ENCODE measurements around the gene RANBP17.
"Not testable (repeated sequence)": the region's sequence is repeated elsewhere in the genome, so short reads cannot be mapped to it uniquely, and the experiment has no call there.

The RANBP17 gene

GRCh38 chr5:170865622-170866021 lies 3.8 kb downstream of the RANBP17 start:
- no peak for DNase-seq (ENCODE audit: low read depth in 1 of 2, low spot score in 1 of 2)

GRCh38 chr5:170867825-170868224 lies 6.0 kb downstream of the RANBP17 start:
- no peak for DNase-seq (ENCODE audit: low read depth in 1 of 2, low spot score in 1 of 2)

GRCh38 chr5:170870390-170870789 lies 8.6 kb downstream of the RANBP17 start:
- not testable (repeated sequence) for DNase-seq (ENCODE audit: low read depth in 1 of 2, low spot score in 1 of 2)

DNA sequence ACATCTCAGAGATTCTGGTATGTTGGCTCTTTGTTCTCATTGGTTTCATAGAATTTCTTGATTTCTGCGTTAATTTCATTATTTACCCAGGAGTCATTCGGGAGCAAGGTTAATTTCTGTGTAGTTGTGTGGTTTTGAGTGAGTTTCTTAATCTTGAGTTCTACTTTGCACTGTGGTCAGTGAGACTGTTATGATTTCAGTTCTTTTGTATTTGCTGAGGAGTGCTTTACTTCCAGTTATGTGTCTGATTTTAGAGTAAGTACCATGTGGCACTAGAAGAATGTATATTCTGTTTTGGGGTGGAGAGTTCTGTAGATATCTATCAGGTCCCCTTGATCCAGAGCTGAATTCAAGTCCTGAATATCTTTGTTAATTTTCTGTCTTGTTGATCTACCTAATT lies 12.2 kb downstream of the RANBP17 start:
- no peak for DNase-seq (ENCODE audit: low read depth in 1 of 2, low spot score in 1 of 2)

- DNase-seq (ENCODE audit: low read depth in 1 of 2, low spot score in 1 of 2): no peak
Measured at GRCh38 chr5:170875811-170876210, 14.0 kb downstream of the RANBP17 start.

DNA sequence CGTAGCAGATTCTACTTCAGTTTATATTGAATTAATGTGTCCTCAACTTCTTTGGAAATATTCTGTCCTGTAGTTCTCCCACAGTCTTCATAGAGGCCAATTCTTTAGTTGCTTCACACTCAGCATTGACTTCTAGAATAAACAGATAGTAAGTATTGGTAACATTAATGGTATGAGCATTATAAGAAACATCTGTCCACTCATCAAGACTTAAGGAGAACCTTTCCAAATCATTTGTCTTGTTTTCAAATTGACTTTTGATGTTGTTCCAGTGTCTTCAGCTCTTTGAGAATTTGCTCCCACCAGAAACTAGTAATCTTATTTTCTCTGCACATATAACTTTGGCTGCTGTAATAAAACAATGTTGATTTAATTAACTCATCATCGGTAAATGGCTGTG lies 18.3 kb downstream of the RANBP17 start:
- no peak for DNase-seq (ENCODE audit: low read depth in 1 of 2, low spot score in 1 of 2)

DNA sequence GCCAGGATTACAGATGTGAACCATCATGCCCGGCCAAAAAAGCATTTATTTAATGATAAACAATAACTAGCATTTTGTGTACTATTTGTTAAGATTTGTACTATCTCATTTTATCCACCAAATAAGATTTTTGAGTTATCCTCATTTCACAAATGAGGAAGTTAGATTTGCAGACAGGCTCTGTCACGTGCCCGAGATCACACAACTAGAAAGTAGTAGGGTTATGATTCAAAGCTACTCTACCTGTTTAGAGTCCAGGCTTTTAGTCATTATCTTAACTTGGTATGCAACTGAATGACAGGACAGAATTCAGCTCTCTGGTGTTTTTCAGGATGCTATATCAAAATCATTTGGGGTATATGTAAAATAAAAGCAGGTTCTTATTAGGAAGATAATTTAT lies 20.5 kb downstream of the RANBP17 start:
- no peak for DNase-seq (ENCODE audit: low read depth in 1 of 2, low spot score in 1 of 2)

DNA sequence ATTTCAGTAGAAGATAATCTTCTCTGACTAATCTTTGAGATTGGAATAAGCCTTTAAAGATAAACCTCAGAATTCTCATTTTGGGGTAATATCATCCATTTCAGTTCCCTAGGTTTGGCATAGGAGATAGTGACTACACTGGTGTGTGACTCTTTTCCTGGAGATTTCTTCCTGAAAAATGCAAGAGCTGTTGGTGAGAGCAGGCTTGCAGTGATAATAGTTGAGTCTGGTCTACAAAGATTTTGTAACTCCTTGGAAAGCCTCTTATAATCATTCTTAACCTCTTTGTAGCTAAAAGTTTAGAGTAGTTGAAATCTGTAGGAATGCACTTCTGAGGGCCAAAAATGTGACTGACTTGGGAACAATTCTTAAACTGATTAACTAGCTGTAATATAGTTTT lies 23.4 kb downstream of the RANBP17 start:
- no peak for DNase-seq (ENCODE audit: low read depth in 1 of 2, low spot score in 1 of 2)

DNA sequence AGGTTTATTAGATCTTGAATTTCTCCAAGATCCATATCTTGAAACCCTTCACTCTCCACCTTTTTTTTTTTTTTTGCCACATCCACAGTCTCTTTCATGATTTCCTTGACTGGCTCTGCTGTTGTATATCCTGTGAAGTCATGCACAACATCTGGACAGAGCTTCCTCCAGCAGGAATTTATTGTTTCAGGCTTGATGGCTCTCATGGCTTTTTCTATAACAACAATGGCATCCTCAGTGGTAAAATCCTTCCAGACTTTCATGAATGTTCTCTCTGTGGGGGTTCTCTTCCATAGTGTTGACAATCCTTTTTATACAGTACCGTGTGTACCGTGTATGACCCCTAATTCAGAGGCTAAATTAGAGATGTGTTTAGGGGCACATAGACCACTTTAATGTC lies 24.0 kb downstream of the RANBP17 start:
- DNase-seq (ENCODE audit: low read depth in 1 of 2, low spot score in 1 of 2): no peak

GRCh38 chr5:170886210-170886894 lies 24.5 kb downstream of the RANBP17 start:
- no peak for DNase-seq (ENCODE audit: low read depth in 1 of 2, low spot score in 1 of 2)

GRCh38 chr5:170892196-170892595 lies 30.4 kb downstream of the RANBP17 start:
- no peak for DNase-seq (ENCODE audit: low read depth in 1 of 2, low spot score in 1 of 2)

DNA sequence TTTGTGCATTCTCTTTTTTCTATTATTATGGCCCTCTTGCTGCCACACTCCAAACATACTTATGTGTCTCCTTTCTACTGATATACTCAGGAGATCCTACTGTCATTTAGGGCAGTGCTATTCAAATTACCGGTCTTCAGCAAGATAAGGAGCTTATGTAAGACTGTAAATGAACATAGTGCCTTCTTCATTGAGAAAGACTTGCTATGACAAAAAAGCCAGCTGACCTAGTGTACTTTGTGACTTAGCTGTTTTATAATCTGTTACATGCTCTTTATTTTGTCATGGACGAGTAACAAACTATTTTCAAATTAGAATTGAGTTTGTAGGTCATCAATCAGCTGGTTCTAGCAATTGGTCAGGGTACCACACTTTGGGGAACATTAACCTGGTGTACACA lies 32.8 kb downstream of the RANBP17 start:
- DNase-seq (ENCODE audit: low read depth in 1 of 2, low spot score in 1 of 2): no peak

- DNase-seq (ENCODE audit: low read depth in 1 of 2, low spot score in 1 of 2): no peak
Measured at GRCh38 chr5:170896779-170897178, 35.0 kb downstream of the RANBP17 start.

DNA sequence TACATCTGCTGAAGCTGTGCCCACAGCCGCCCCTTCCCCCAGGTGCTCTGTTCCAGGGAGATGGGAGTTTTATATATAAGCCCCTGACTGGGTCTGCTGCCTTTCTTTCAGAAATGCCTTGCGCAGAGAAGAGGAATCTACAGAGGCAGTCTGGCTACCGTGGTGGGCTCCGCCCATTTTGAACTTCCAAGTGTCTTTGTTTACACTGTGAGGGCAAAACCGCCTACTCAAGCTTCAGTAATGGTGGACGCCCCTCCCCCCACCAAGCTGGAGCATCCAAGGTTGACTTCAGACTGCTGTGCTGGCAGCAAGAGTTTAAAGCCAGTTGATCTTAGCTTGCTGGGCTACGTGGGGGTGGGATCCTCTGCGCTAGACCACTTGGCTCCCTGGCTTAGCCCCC lies 41.3 kb downstream of the RANBP17 start:
- DNase-seq (ENCODE audit: low read depth in 1 of 2, low spot score in 1 of 2): no peak

GRCh38 chr5:170907758-170908157 lies 45.9 kb downstream of the RANBP17 start:
- DNase-seq (ENCODE audit: low read depth in 1 of 2, low spot score in 1 of 2): no peak

- no peak for DNase-seq (ENCODE audit: low read depth in 1 of 2, low spot score in 1 of 2)
Measured at GRCh38 chr5:170913573-170913972, 51.8 kb downstream of the RANBP17 start.

- no peak for DNase-seq (ENCODE audit: low read depth in 1 of 2, low spot score in 1 of 2)
Measured at GRCh38 chr5:170917113-170917512, 55.3 kb downstream of the RANBP17 start.

GRCh38 chr5:170920196-170920595 lies 58.4 kb downstream of the RANBP17 start:
- DNase-seq (ENCODE audit: low read depth in 1 of 2, low spot score in 1 of 2): no peak

DNA sequence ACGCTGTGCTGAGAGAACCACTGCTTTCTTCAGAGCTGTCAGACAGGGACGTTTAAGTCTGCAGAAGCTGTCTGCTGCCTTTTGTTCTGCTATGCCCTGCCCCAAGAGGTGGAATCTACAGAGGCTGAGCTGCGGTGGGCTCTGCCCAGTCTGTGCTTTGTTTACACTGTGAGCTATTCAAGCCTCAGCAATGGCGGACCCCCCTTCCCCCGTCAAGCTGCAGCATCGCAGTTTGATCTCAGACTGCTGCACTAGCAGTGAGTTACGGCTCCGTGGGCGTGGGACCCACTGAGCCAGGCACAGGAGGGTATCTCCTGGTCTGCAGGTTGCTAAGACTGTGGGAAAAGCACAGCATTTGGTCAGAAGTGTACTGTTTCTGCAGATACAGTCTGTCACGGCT lies 60.5 kb downstream of the RANBP17 start:
- DNase-seq (ENCODE audit: low read depth in 1 of 2, low spot score in 1 of 2): not testable (repeated sequence)

- DNase-seq (ENCODE audit: low read depth in 1 of 2, low spot score in 1 of 2): no peak
Measured at GRCh38 chr5:170923910-170924620, 62.2 kb downstream of the RANBP17 start.

GRCh38 chr5:170935534-170936218 lies 73.9 kb downstream of the RANBP17 start:
- DNase-seq (ENCODE audit: low read depth in 1 of 2, low spot score in 1 of 2): not testable (repeated sequence)

GRCh38 chr5:170937072-170937471 lies 75.3 kb downstream of the RANBP17 start:
- DNase-seq (ENCODE audit: low read depth in 1 of 2, low spot score in 1 of 2): no peak
